BJ (cell line): ENCODE results near the gene PARP4. TPM values are rescaled to one million over a fixed set of nuclear protein-coding genes. Genes with fewer than 3 reads are reported as not detected.
"Not testable (repeated sequence)": the region's sequence is repeated elsewhere in the genome, so short reads cannot be mapped to it uniquely, and the experiment has no call there.

ENCODE experiments used
- CTCF ChIA-PET: fragments of 350-600 bp; formaldehyde crosslinking; extraction: SDS; loops from one replicate; lab custom pipeline; 2021; ENCODE audit warnings: antibody characterized with exemption, inconsistent platforms; lab: Yijun Ruan, JAX
- POLR2A ChIA-PET: fragments of 300-600 bp; sonication (Branson Sonifier 250); formaldehyde crosslinking; extraction: SDS; loops from one replicate; lab custom pipeline; 2021; ENCODE audit warnings: antibody characterized with exemption; lab: Charles Lee
- DNase-seq: peaks from one replicate; pipeline ENCODE4 v3.0.0-alpha.2; 2011; ENCODE audit warnings: low read depth
- H3K27me3 ChIP-seq: 2 replicates; pipeline ENCODE4 v1.6.0; 2011; ENCODE audit warnings: low read length; ENCODE audit not compliant: control insufficient read depth, insufficient read depth
- H3K36me3 ChIP-seq: 2 replicates; pipeline ENCODE4 v1.5.1; 2011; ENCODE audit warnings: low read length; ENCODE audit not compliant: control insufficient read depth, insufficient read depth
- H3K4me3 ChIP-seq: 2 replicates; pipeline ENCODE4 v1.5.1; 2011; ENCODE audit warnings: low read depth, mild to moderate bottlenecking, control low read depth, low read length
- CTCF ChIP-seq: IDR thresholded peaks from 2 replicates; pipeline ENCODE4 v1.5.1; 2011; ENCODE audit warnings: low read depth, mild to moderate bottlenecking, control low read depth, inconsistent platforms, low read length, moderate library complexity; ENCODE audit not compliant: insufficient read depth
- polyA plus RNA-seq: library from polyadenylated mRNA; depleted of rRNA; stranded (reverse); fragments of >200 nt; gene quantifications from 2 replicates; pipeline ENCODE4 v1.2.3, GENCODE V29; 2011

Gene PARP4
- polyA plus RNA-seq, 1 experiment: 46.5 TPM

GRCh38 chr13:24389506-24389905, 123.1 kb downstream of the PARP4 start:
- TF ChIP-seq CTCF: no peak
- no peak for DNase-seq
- H3K4me3 ChIP-seq: no peak overlapping the region
- POLR2A ChIA-PET: no interaction called here
- H3K36me3 ChIP-seq: no peaks in the 10 kb centered on the region
- no peaks in the 10 kb centered on the region; the same call in 1 of the 2 replicates for H3K27me3 ChIP-seq
- CTCF ChIA-PET: no interaction called here

GRCh38 chr13:24388743-24389142, 123.8 kb downstream of the PARP4 start:
- POLR2A ChIA-PET, H3K36me3 ChIP-seq, CTCF ChIA-PET, DNase-seq, H3K4me3 ChIP-seq, H3K27me3 ChIP-seq: not testable (repeated sequence)

GRCh38 chr13:24386816-24387708, 125.5 kb downstream of the PARP4 start:
- POLR2A ChIA-PET: no interaction called here
- DNase-seq: no peak
- no peaks in the 10 kb centered on the region for H3K36me3 ChIP-seq
- H3K4me3 ChIP-seq: no peak overlapping the region
- no peak for TF ChIP-seq CTCF
- H3K27me3 ChIP-seq: no peaks in the 10 kb centered on the region; the same call in 1 of the 2 replicates
- CTCF ChIA-PET: no interaction called here

- Histone ChIP-seq H3K27me3 (no peaks in the 10 kb centered on the region; the same call in 1 of the 2 replicates), H3K36me3 (no peaks in the 10 kb centered on the region), H3K4me3 (no peak overlapping the region)
- no peak for DNase-seq
- POLR2A ChIA-PET: no interaction called here
- no peak for TF ChIP-seq CTCF
- CTCF ChIA-PET: no interaction called here
These were observed 126.7 kb downstream of the PARP4 start for GRCh38 chr13:24385902-24386301.

- CTCF ChIA-PET, H3K36me3 ChIP-seq, H3K27me3 ChIP-seq, DNase-seq, POLR2A ChIA-PET, H3K4me3 ChIP-seq: not testable (repeated sequence)
These were observed 127.6 kb downstream of the PARP4 start for GRCh38 chr13:24384946-24385345.

GRCh38 chr13:24384091-24384490, 128.5 kb downstream of the PARP4 start:
- H3K4me3 ChIP-seq, H3K27me3 ChIP-seq, DNase-seq, POLR2A ChIA-PET, CTCF ChIA-PET, H3K36me3 ChIP-seq: not testable (repeated sequence)
